HG03521 (cell line): ENCODE results near the gene STRBP.
A peak's percentile ranks its signal among the peaks of the same experiment; 100 is the strongest.
"Not testable (repeated sequence)": the region's sequence is repeated elsewhere in the genome, so short reads cannot be mapped to it uniquely, and the experiment has no call there.

Experiments
- ATAC-seq: cut with Tn5 transposase; IDR thresholded peaks from one replicate; pipeline ENCODE4 v1.9.1; 2021; ENCODE audit warnings: mild to moderate bottlenecking, moderate library complexity; ENCODE audit not compliant: unreplicated experiment

Gene STRBP

DNA sequence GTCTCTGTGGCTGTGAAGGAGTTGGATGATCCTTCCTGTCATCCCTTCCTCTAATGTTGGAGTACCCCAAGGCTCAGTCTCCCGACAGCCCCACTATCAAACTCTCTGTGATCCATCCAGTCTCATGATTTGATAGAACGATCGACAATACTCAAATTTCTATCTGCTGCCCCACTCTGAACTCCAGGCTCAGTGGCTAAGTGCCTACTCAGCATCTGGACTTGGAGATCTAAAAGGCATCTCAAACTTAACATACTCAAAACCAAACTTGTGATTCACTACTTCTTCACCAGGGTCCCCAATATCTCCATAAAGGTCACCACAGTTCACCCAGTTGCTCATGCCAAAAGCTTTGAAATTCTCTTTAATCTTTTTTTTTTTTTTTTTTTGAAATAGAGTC is 15.1 kb upstream of the STRBP start:
- no peak for ATAC-seq

DNA sequence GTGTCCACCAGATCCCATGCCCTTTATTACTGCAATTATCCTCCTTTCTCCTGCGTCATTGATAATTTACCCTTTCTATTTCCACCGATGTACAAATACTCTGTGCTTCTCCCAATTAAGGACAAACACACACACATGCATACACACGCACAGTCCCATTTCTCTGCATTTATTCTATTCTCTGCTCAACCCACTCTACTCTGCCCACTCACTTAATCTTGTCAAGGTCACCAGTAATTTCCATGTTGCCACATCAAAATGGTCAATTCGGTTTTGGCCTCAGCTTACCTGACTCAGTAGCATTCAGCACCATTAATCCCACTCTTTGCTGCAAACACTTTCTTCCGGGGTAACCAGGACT is 14.6 kb upstream of the STRBP start:
- no peak for ATAC-seq

DNA sequence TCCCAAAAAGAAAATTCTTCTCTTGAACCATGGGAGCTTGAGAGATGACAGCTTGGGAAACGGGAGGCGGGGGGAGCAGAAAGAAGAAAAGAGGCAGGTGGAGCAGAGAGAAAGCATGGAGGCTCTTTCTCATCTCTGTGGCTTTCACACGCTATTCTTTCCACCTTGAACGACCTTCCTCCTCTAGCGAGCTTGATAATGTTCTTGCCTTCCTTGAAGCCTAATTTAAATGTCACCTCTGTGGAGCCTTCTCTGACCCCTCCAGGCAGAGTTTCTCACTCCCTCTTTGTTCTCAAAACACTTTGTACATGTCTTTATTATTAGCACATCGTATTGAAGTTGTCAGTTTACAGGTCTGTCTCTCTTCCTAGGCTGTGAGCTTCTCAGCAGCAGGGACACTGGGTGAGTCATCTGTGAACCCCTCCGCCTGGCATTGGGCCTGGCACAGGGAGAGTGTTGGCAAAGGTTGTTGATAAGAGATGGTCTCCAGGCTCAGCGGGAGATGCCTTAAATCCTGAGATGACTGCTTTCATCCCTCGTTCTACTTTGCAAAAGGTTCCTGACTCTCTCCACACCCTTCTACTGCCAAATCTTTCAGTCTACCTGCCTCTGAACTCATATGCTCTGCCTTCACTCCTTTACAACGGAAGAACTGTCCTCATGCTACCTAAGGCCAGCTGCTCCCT is 14.1 kb upstream of the STRBP start:
- ATAC-seq: no peak

DNA sequence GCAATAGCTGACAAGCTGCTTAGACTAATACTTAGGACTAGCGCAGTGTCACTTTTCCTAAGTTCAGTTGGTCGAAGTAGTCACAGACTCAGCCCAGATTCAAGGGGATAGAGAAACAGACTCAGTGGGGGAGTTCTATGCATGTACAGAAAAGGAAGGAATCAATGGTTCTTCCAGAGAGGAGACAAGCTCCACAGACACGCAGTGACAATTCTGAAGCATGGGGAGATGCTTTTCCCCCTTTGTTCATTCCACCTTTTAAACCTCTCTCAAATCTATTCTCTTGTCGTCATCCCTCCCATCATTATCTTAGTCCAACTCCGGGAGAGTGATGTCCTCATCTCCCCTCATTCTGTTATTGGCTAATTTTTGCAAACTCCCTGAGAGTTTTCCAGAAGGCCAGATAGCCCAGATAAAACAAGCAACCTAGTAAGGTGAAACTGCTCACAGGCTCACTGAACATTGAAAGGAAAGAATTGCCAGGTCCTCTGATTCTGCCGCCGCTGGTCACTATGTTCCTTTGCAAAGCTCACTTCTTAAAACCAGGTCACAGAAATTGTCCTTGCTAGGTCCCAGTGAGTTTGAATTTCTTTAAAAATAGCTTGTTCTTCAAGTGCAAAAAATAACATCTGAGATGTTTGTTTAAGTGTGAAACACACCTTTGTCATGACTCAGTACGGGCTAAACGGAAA is 13.4 kb upstream of the STRBP start:
- no peak for ATAC-seq

DNA sequence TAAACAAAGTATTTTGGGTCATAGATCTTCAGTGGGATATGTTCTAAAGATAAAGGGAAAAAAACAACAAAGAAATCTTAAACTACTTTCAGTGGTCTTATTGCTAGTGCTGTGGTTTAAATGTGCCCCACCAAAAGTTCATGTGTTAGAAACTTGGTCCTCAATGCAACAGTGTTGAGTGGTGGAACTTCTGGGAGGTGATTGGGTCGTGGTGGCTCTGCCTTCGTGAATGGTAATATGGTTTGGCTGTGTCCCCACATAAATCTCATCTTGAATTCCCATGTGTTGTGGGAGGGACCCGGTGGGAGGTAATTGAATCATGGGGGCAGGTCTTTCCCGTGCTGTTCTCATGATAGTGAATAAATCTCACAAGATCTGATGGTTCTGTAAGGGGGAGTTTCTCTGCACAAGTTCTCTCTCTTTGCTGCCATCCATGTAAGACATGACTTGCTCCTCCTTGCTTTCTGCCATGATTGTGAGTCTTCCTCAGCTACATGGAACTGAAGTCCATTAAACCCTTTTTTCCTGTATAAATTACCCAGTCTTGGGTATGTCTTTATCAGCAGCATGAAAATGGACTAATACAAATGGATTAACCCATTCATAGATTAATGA is 10.6 kb upstream of the STRBP start:
- ATAC-seq: not testable (repeated sequence)

DNA sequence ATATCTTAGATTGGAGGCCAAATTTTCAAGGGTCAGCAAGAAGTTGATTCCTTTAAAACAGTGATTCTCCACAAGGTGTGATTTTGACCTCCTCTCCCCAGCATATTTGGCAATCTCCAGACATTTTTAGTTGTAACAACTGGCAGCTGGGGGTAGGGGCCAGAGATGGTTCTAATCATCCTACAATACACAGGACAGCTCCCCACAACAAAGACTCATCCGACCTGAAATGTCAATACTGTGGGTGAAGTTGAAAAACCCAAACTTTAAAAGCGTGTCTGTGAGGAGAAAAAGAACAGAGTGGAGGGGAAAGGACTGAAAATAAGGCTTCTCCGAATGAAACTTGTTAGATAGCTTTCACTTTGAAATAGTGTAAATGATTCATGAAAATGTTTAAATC is 10.0 kb upstream of the STRBP start:
- no peak for ATAC-seq

DNA sequence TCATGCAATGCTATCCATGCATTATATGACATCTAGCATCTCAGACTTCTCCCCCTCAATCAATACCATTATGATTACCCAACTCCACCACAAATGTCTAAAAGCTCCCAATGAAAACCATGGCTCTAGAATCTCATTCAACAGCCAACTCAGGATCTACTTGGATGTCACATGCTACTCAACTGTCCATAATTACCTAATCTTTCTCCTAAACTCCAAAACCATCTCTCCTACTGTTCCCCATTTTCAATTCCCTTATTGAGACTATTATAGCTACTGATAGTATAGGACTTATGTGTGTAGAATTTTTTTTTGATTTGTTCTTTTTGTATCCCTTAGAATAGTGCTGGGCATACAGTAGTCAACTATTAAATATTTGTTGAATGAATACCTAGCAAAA is 8.2 kb upstream of the STRBP start:
- no peak for ATAC-seq

DNA sequence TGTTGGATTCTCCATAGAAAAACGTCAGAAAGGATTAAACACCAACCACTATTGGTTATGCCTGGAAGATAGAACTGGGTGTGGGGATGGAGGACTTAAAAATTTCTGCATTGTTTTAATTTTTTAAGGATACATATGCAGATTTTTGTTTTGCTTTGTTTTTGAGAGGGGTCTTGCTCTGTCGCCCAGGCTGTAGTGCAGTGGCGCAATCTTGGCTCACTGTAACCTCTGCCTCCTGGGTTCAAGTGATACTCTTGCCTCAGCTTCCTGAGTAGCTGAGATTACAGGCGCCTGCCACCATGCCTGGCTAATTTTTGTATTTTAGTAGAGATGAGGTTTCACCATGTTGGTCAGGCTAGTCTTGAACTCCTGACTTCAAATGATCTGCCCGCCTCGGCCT is 2.7 kb upstream of the STRBP start:
- ATAC-seq: not testable (repeated sequence)

DNA sequence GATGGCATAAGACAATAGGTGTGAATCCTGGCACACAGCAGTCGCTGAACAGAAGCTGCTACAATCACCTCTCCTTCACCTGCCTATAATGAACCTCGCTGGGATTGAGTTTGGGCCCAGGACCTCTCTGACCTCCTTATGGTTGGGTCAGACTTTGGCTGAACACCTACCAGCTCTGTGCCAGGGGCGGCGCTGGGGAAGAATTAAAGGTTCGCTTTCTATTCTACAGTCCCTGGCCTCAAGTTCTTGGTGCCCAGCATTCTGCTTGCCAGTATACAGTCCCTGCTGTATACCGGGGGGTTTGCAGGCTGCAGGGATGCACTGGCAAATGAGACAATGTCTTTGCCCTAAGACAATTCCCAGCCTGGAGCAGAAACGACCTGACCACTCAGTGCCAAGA is 895 bp upstream of the STRBP start:
- no peak for ATAC-seq

DNA sequence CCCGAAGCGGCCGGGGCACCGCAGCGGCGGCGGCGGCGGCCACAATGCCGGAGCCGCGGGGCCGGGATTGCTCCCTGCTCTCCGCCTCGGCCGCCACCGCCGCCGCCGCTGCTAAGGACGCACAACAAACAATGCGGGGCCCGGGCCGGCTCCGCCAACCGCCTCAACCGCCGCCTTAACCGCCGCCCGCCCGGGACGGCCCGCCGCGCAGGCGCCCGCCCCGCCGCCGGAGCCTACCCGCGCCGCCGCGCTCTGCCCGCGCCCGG is 254 bp downstream of the STRBP start:
- ATAC-seq: no peak

DNA sequence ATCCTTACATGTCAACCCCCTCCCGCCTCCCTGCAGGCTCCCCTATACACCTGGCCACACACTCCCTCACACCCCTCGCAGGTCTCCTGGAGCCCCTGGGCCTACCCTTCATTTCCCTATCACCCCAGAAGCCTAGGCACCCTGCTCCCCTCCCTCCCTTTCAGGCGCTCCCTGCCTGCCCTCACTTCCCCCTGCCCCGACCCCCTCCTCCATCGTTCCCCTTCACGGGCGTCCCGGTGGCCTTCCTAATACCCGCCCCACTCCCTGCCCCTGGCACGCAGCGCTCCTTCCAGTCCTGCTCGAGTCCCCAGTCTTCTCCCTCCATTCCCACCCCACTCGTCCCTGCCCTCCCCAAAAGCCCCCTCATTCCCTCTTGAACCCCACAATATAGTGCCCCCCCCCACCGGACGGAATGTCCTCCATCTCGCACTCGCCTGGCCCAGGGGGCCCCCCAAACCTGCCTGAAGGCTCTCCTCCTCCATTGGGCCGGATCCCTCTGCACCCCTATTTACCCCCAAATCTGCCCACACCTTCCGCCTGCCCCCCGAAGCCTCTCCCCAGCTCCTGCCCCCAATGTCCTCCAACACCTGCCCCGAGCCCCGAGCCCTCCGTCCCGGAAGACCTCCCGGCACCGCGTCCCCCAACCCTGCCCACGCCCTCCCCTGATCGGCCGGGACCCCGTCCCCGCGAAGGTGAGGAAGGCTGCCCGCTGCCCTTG is 746 bp downstream of the STRBP start:
- peak; percentile 8 for ATAC-seq

DNA sequence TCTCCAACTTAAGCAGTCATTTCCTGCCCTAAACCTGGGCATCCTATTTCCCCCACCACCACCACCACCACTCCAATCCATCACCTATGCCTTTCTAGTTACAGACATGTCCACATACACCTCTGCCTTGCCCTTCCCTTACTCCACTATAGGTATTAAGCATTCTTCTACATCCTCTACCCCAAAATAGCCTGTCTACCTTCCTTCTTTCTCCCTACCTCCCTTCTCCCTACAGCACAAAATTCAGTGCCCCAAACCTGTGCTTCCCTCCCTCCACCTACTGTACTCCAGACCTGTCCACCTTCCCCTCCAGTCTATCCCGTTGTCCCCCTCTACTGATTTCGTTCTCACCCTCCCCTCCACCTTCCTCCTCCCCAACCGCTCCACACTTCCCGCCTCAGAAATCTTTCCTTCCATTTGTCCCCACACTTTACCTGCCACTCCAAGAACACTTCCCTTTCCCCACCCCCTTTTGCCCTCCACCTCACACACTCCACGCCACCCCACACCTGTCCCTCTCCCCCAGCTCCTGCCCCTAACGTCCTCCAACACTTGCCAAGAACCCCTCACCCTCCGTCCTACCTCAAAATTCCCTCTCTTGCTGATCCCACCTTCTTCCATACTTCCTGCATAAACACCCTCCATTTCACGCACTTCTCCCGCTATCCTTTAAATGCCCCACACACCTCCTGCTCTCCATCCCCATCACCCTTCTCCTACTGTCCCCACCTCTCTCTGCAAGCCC is 1.6 kb downstream of the STRBP start:
- ATAC-seq: no peak

DNA sequence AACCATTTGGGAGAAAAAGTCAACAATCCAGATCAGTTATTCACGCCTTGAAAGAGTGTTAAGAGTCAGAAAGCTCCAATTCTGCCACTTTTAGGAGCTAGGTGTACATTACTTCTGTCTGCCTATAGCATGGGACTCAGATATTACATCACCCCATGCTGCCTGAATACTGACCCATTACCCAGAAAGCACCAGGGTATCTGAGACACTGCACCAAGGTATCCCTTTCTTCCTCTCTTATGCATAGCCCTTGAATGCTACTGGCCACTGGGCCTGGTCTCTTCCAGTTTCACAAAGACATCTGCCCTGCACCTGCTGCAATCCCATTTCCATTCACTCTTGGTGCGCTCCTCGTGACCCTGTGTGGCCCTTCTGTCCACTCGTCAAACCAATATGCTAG is 2.6 kb downstream of the STRBP start:
- ATAC-seq: no peak

DNA sequence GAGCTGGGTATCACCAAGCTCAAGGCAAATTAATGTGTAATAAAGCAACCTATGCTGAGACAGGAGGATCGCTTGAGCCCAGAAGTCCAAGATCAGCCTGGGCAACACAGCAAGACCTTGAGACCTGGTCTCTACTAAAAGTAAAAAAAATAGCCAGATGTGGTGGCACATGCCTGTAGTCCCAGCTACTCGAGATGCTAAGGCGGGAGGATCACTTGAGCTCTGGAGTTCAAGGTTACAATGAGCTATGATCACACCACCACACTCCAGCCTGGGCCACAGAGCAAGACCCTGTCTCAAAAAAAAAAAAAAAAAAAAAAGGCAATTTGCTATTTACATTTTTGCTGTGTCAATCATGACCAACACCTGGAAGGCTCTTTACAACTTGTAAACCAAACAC is 5.2 kb downstream of the STRBP start:
- no peak for ATAC-seq

DNA sequence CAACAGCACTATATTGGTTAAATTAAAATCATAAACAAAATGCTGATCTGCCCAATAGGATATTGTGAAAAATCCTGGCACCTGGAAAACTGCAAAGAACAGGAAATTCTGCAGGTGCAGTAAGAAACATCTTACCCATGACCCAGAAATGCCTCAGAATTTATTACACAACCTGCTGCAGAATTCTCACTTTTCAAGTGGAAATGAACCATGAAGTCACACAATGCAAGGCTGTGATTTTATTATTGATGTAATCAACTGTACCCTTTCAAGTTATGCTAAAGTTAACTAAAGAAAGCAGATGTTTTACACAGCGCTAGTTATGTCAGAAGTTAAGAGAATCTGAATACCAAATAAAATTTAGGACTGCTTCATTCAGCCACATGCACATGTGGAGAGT is 6.0 kb downstream of the STRBP start:
- no peak for ATAC-seq

DNA sequence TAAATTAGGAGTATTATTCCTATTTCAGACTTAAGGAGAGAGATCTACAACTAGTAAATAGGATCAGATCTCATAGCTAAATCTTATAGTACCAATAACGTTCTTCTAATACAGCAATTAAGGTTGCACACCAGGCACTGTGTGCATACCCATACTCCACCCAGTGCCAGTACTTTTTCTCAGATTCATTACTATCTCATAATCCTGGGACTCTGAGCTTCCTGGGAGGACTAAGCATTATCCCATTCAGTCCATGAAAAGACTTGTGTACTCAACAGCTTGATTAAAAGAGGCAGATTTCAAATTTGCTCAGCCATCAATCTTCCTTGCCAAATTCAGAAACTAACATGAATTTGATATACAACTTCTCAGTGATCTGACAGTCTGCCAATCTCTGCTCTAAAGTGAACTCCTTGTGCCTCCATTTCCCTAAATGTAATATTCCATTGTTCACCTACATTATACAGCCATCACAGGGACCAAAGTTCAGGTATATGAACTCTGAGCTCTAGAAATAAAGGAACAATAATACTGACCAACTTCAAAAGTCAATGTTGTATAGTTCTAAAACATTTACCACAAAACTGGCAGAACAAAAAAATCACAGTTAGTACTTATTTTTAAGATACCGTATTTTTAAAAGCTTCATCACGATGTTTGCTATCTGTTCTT is 7.2 kb downstream of the STRBP start:
- ATAC-seq: no peak

DNA sequence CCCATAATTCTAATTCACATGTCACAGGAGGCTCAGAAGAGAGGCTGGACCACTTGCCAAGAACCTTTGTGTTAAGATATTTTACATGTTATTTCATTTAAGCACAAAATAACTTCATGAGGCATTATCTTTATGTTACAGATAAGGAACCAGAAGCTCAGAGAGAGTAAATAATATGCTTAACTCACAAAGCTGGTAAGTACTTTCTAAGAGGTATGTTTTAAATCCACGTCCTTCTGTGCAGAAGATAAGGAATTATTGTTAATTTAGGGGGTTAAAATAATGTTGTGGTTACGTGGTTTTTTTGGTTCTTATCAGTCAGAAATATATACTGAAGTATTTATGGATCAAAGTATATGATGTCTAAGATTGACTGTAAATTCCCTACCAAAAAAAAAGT is 8.0 kb downstream of the STRBP start:
- no peak for ATAC-seq

DNA sequence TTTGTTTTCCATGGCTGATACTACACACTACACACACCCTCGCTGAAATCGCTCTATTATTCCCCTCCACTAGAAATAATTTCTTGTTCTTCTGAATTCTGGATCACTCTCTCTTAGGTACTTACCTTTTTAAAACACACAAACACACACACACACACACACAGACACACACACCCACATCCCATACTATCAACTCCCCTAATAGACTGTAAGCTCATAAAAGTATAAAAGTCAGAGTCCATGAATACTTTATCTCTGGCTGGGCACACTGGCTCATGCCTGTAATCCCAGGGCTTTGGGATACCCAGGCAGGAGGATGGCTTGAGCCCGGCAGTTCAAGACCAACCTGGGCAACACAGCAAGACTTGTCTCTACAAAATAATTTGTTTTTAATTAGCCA is 11.1 kb downstream of the STRBP start:
- ATAC-seq: no peak

DNA sequence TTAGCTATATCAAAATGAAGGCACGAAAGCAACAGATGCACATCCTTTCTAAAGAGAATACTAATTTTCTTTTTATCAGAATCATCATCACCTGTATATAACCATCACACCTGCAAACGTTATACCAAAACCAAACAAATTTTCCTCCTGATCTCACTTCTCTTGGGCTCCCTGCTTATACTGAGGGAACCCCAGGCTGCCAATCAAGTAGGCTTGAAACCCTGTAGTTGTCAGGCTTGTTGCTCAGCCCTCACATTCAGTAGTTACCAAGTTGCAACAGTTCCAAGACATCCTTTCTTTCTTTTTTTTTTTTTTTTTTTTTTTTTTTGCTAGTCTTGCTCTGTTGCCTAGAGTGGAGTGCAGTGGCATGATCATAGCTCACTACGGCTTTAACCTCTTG is 12.7 kb downstream of the STRBP start:
- no peak for ATAC-seq

DNA sequence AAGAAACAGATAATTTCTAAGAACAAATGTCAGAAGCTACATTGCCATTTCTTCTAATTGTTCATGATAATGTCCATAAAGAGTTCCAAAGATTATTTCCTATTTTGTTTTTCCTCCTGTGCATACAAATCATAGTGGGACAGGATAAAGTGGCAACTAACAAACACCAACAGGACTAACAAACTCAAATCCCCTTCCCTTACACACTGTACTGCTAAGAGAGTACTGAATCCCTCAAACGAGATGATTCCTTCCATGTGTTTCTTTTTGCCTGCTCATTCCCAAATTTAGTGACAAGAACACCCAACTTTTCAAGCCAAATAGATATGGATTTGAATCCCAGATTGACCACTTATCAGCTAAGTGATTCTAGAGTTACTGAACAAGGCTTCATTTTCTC is 15.2 kb downstream of the STRBP start:
- ATAC-seq: no peak

DNA sequence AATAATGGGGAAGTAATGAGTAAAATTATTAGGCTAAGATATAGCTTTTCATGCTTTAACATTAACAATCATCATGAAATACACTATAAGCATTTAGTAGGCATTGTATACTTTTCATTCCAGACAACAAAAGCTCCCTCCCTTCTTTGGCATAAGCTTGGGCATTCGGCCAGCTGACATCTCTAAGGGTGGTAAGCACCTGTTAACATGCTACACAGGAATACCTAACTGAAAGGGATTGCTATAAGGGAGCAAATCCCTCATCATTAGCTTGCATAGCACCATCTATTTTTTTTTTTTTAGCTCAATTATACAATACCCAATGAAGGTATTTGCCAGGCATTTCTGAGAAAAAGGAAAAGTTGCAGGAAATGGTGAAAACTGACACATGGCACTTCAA is 16.6 kb downstream of the STRBP start:
- no peak for ATAC-seq
